ENCODE data around the gene RAPGEF4. TPM values are rescaled to one million over a fixed set of nuclear protein-coding genes. Genes with fewer than 3 reads are reported as not detected.

RAPGEF4 gene
- total RNA-seq, 1 experiment from 2014 or later, result 0.98 TPM

GRCh38 chr2:173044686-173045085, 309.0 kb downstream of the RAPGEF4 start:
- Histone ChIP-seq H3K27me3 (replicated peaks; ENCODE audit: control insufficient read depth, insufficient read depth, low read length) (no peaks in the 10 kb centered on the region), H3K4me1 (peaks cover 19% of the 10 kb centered on the region), H3K9me3 (peaks cover 3% of the 10 kb centered on the region; the same call in 1 of the 2 replicates), H3K4me3 (ENCODE audit: low read depth, low read length) (no peak overlapping the region), H3K36me3 (ENCODE audit: control insufficient read depth, insufficient read depth, low read length) (no peaks in the 10 kb centered on the region)
- Mint-ChIP-seq H3K36me3 (ENCODE audit: insufficient read depth, unreplicated experiment) (no peaks in the 10 kb centered on the region), H3K9me3 (ENCODE audit: unreplicated experiment) (no peaks in the 10 kb centered on the region), H3K4me3 (ENCODE audit: unreplicated experiment) (no peak overlapping the region), H3K27ac (ENCODE audit: unreplicated experiment) (no peak overlapping the region), H3K4me1 (ENCODE audit: low read depth, unreplicated experiment) (peaks cover 31% of the 10 kb centered on the region), H3K27me3 (ENCODE audit: insufficient read depth, unreplicated experiment) (no peaks in the 10 kb centered on the region)
- BruUV-seq (replicated peaks), result no TSS peak
- DNase-seq, result no peak
- intact Hi-C loops (cut with micrococcal nuclease; ENCODE audit: unreplicated experiment), result no loop called here
- no peak for TF ChIP-seq CTCF (IDR thresholded peaks at IDR 0.05; ENCODE audit: insufficient read depth in 1 of 2, low read depth in 1 of 2, low read length in 1 of 2, severe bottlenecking in 1 of 2, unreplicated experiment in 1 of 2)
- ChIA-PET POLR2A (no interaction called here), CTCF (interaction anchor here (0.7 to 1.0 kb wide), 2 partner anchors 17 to 166 kb away, joined by 3 to 5 read pairs; no protein-coding TSS in a partner anchor)

- Mint-ChIP-seq H3K4me3 (ENCODE audit: unreplicated experiment) (no peak overlapping the region), H3K4me1 (ENCODE audit: low read depth, unreplicated experiment) (peaks cover 32% of the 10 kb centered on the region), H3K27me3 (ENCODE audit: insufficient read depth, unreplicated experiment) (no peaks in the 10 kb centered on the region), H3K9me3 (ENCODE audit: unreplicated experiment) (no peaks in the 10 kb centered on the region), H3K27ac (ENCODE audit: unreplicated experiment) (no peak overlapping the region), H3K36me3 (ENCODE audit: insufficient read depth, unreplicated experiment) (no peaks in the 10 kb centered on the region)
- ChIA-PET POLR2A (no interaction called here), CTCF (interaction anchor here (0.7 to 1.0 kb wide), 2 partner anchors 18 to 166 kb away, joined by 3 to 5 read pairs; no protein-coding TSS in a partner anchor)
- Histone ChIP-seq H3K4me1 (peaks cover 24% of the 10 kb centered on the region), H3K4me3 (ENCODE audit: low read depth, low read length) (no peak overlapping the region), H3K27me3 (replicated peaks; ENCODE audit: control insufficient read depth, insufficient read depth, low read length) (no peaks in the 10 kb centered on the region), H3K36me3 (ENCODE audit: control insufficient read depth, insufficient read depth, low read length) (no peaks in the 10 kb centered on the region), H3K9me3 (peaks cover 7% of the 10 kb centered on the region; the same call in 1 of the 2 replicates)
- no TSS peak for BruUV-seq (replicated peaks)
- no peak for TF ChIP-seq CTCF (IDR thresholded peaks at IDR 0.05; ENCODE audit: insufficient read depth in 1 of 2, low read depth in 1 of 2, low read length in 1 of 2, severe bottlenecking in 1 of 2, unreplicated experiment in 1 of 2)
- no peak for DNase-seq
- intact Hi-C loops (cut with micrococcal nuclease; ENCODE audit: unreplicated experiment), result no loop called here
Measured at GRCh38 chr2:173045181-173045580, 309.5 kb downstream of the RAPGEF4 start.

GRCh38 chr2:173048522-173048896, 312.9 kb downstream of the RAPGEF4 start:
- DNase-seq, result no peak
- TF ChIP-seq CTCF (IDR thresholded peaks at IDR 0.05; ENCODE audit: insufficient read depth in 1 of 2, low read depth in 1 of 2, low read length in 1 of 2, severe bottlenecking in 1 of 2, unreplicated experiment in 1 of 2), result no peak
- intact Hi-C loops (cut with micrococcal nuclease; ENCODE audit: unreplicated experiment), result no loop called here
- peaks cover 22% of the 10 kb centered on the region for H3K9me3 ChIP-seq
- peak overlapping the region; percentile 77 for H3K27ac Mint-ChIP-seq (ENCODE audit: unreplicated experiment)
- peaks cover 47% of the 10 kb centered on the region for H3K4me1 ChIP-seq
- H3K4me3 Mint-ChIP-seq (ENCODE audit: unreplicated experiment), result peak overlapping the region; percentile 45
- BruUV-seq (replicated peaks), result TSS peak; percentile 96
- H3K27me3 ChIP-seq (replicated peaks; ENCODE audit: control insufficient read depth, insufficient read depth, low read length), result no peaks in the 10 kb centered on the region
- H3K36me3 Mint-ChIP-seq (ENCODE audit: insufficient read depth, unreplicated experiment), result peaks cover 8% of the 10 kb centered on the region
- H3K4me1 Mint-ChIP-seq (ENCODE audit: low read depth, unreplicated experiment), result peaks cover 41% of the 10 kb centered on the region
- CTCF ChIA-PET, result no interaction called here
- POLR2A ChIA-PET, result interaction anchor here (1.1 kb wide), 1 partner anchor 20 kb away, joined by 3 read pairs; no protein-coding TSS in a partner anchor
- peaks cover 10% of the 10 kb centered on the region for H3K9me3 Mint-ChIP-seq (ENCODE audit: unreplicated experiment)
- H3K36me3 ChIP-seq (ENCODE audit: control insufficient read depth, insufficient read depth, low read length), result no peaks in the 10 kb centered on the region
- no peaks in the 10 kb centered on the region for H3K27me3 Mint-ChIP-seq (ENCODE audit: insufficient read depth, unreplicated experiment)
- no peak overlapping the region for H3K4me3 ChIP-seq (ENCODE audit: low read depth, low read length)
